Measurements from ENCODE around the gene TPSAB1.

DNA sequence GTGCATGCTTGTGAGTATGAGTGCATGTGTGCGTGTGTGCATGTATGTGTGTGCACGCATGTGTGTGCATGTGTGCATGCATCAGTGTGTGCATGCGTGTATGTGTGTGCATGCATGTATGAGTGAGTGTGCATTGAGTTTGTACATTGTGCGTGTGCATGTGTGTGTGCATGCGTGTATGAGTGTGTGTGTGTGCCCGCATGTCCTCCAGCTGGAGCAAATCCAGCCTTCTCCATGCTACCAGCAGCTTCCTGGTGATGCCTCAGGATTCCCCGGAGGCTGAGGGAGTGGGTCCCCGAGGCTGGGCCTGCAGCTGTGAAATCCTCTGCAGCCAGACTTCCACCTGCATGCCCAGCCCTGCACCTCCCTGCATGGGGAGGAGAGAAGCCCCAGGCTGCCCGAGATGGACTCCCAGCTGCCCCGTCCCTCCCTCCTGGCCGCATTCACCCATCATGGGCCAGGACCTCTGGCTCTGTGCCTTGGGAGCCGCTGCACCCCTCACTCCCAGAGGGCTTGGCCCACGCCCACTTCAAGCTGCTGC lies 24.7 kb downstream of the TPSAB1 start:
- TF ChIP-seq EP300 (IDR thresholded peaks at IDR 0.05), result no peak
- TF ChIP-seq POLR2AphosphoS5 (IDR thresholded peaks at IDR 0.05), result no peak
